K562 (cell line): Measurements from ENCODE around the gene CLTB. TPM values are rescaled to one million over a fixed set of nuclear protein-coding genes. Genes with fewer than 3 reads are reported as not detected.
A peak's percentile ranks its signal among the peaks of the same experiment; 100 is the strongest.

Source experiments
- BACH1 ChIP-seq: fragments of 200-800 bp; sonication (Bioruptor generic); IDR thresholded peaks from 2 replicates; pipeline ENCODE4 v1.6.1; 2016; ENCODE audit warnings: missing genetic modification characterization, missing compliant biosample characterization
- CBX3 ChIP-seq, 2 experiments: IDR thresholded peaks; 1 replicate in 1 of 2; 2 replicates in 1 of 2; pipeline ENCODE4 v1.6.1; 2012; ENCODE audit warnings: inconsistent platforms in 2 of 2, low read length in 2 of 2, borderline replicate concordance in 1 of 2, control low read depth in 1 of 2
- CCNT2 ChIP-seq: IDR thresholded peaks from 2 replicates; pipeline ENCODE4 v1.6.1; 2011; ENCODE audit warnings: borderline replicate concordance, low read depth, mild to moderate bottlenecking, moderate library complexity, mixed read lengths, low read length; ENCODE audit not compliant: insufficient read length; ENCODE audit errors: extremely low read depth
- DPF2 ChIP-seq: fragments of 450-650 bp; IDR thresholded peaks from 2 replicates; pipeline ENCODE4 v1.6.1; 2016
- GATAD2A ChIP-seq: fragments of 450-650 bp; IDR thresholded peaks from 2 replicates; pipeline ENCODE4 v1.6.1; 2017
- KDM1A ChIP-seq, 2 experiments: fragments of 450-650 bp; IDR thresholded peaks; 2 replicates each; pipeline ENCODE4 v1.6.1; 2016; ENCODE audit warnings: mild to moderate bottlenecking in 2 of 2
- SMARCA4 ChIP-seq: fragments of 450-650 bp; IDR thresholded peaks from 2 replicates; pipeline ENCODE4 v1.6.1; 2016
- SMARCE1 ChIP-seq: fragments of 450-650 bp; IDR thresholded peaks from 2 replicates; pipeline ENCODE4 v1.7.1; 2016; ENCODE audit warnings: mild to moderate bottlenecking
- SPI1 ChIP-seq: IDR thresholded peaks from 2 replicates; pipeline ENCODE4 v1.6.1; 2011; ENCODE audit warnings: low read depth, low read length, control low read depth, borderline replicate concordance
- TEAD4 ChIP-seq, 2 experiments: sonication (generic) in 1 of 2; formaldehyde crosslinking in 1 of 2; IDR thresholded peaks; 2 replicates each; pipeline versions ENCODE4 v1.6.1 to v1.8.0; 2012 to 2022; ENCODE audit warnings: borderline replicate concordance in 1 of 2, inconsistent platforms in 1 of 2, low read length in 1 of 2, mild to moderate bottlenecking in 1 of 2, missing genetic modification reagents in 1 of 2
- ZNF431 ChIP-seq: sonication (generic); formaldehyde crosslinking; IDR thresholded peaks from 2 replicates; pipeline ENCODE4 v1.8.0; 2022; ENCODE audit warnings: mild to moderate bottlenecking, missing genetic modification reagents
- polyA plus RNA-seq, 8 experiments: library from polyadenylated mRNA; depleted of rRNA in 4 of 8; stranded (reverse) in 5 of 8; unstranded in 3 of 8; fragments of >200 nt; fragmentation: Nextera tagmentation in 2 of 8; fragmentation: Illumina TruSeq in 1 of 8; extraction: Ambion mirVana in 2 of 8; extraction: Trizol in 1 of 8; gene quantifications; 2 replicates each; pipeline versions ENCODE4 v1.2.1 to v1.2.3, GENCODE V29; 2011 to 2014; ENCODE audit warnings: inconsistent platforms in 1 of 8, missing spikeins in 1 of 8
- total RNA-seq, 7 experiments: library from RNA; depleted of rRNA in 6 of 7; stranded (reverse); fragments of >200 nt in 6 of 7; fragmentation: Illumina TruSeq in 2 of 7; extraction: Trizol in 2 of 7; gene quantifications; 2 replicates each; pipeline versions ENCODE4 v1.2.1 to v1.2.3, GENCODE V29; 2011 to 2021; ENCODE audit warnings: low replicate concordance in 1 of 7
- TF ChIP-seq, protein P1 (sequence below): fragments of 450-650 bp; IDR thresholded peaks from 2 replicates; pipeline ENCODE4 v1.6.1; 2017; ENCODE audit warnings: antibody characterized with exemption, mild to moderate bottlenecking
- TF ChIP-seq, protein P2 (sequence below): fragments of 250-450 bp; sonication (Bioruptor Pico); IDR thresholded peaks from 2 replicates; pipeline ENCODE4 v1.6.1; 2021; ENCODE audit warnings: mild to moderate bottlenecking
- TF ChIP-seq, protein P3 (sequence below): conservative IDR thresholded peaks from 2 replicates; pipeline ENCODE4 v1.6.1; 2011; ENCODE audit warnings: low read depth, mild to moderate bottlenecking, low read length; ENCODE audit not compliant: control insufficient read depth
- TF ChIP-seq, protein P4 (sequence below): fragments of 450-650 bp; IDR thresholded peaks from 2 replicates; pipeline ENCODE4 v1.6.1; 2016; ENCODE audit warnings: antibody characterized with exemption
- TF ChIP-seq, protein P5 (sequence below): fragments of 450-650 bp; IDR thresholded peaks from 2 replicates; pipeline ENCODE4 v1.6.1; 2016
- TF ChIP-seq, protein P6 (sequence below): fragments of 150-350 bp; conservative IDR thresholded peaks from 2 replicates; pipeline ENCODE4 v1.6.1; 2014; ENCODE audit warnings: low read length

The CLTB gene
- total and polyA plus RNA-seq, 9 of the 15 experiments (the other 6 are each of a cell fraction or from before 2014, with no cell fraction given), result 1.8 to 117 (median 39.0) TPM

DNA sequence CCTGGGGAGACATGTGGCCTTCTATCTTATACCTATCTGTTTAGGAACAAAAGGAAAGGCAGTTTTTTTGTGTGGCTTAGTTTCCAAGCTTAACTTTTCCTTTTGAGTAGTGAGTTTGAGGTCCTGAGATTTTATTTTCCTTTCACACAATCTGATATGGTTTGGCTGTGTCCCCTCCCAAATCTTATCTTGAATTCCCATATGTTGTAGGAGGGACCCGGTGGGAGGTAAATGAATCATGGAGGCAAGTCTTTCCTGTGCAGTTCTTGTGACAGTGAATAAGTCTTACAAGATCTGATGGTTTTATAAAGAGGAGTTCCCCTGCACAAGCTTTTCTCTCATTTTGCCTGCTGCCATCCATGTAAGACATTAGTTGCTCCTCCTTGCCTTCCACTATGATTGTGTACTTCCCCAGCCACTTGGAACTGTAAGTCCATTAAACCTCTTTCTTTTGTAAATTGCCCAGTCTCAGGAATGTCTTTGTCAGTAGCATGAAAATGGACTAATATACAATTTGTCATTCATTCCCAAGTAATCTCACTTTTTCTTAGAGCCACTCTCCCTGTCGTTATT is 4.7 kb upstream of the CLTB start (continued):
- TF ChIP-seq, protein P1, sequence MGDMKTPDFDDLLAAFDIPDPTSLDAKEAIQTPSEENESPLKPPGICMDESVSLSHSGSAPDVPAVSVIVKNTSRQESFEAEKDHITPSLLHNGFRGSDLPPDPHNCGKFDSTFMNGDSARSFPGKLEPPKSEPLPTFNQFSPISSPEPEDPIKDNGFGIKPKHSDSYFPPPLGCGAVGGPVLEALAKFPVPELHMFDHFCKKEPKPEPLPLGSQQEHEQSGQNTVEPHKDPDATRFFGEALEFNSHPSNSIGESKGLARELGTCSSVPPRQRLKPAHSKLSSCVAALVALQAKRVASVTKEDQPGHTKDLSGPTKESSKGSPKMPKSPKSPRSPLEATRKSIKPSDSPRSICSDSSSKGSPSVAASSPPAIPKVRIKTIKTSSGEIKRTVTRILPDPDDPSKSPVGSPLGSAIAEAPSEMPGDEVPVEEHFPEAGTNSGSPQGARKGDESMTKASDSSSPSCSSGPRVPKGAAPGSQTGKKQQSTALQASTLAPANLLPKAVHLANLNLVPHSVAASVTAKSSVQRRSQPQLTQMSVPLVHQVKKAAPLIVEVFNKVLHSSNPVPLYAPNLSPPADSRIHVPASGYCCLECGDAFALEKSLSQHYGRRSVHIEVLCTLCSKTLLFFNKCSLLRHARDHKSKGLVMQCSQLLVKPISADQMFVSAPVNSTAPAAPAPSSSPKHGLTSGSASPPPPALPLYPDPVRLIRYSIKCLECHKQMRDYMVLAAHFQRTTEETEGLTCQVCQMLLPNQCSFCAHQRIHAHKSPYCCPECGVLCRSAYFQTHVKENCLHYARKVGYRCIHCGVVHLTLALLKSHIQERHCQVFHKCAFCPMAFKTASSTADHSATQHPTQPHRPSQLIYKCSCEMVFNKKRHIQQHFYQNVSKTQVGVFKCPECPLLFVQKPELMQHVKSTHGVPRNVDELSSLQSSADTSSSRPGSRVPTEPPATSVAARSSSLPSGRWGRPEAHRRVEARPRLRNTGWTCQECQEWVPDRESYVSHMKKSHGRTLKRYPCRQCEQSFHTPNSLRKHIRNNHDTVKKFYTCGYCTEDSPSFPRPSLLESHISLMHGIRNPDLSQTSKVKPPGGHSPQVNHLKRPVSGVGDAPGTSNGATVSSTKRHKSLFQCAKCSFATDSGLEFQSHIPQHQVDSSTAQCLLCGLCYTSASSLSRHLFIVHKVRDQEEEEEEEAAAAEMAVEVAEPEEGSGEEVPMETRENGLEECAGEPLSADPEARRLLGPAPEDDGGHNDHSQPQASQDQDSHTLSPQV, result no peak
- TF ChIP-seq KDM1A (IDR thresholded peaks at IDR 0.05), result peak; percentile 76 to 85
- no peak for TF ChIP-seq SPI1
- TF ChIP-seq BACH1 (tag), result no peak
- TF ChIP-seq, protein P2, sequence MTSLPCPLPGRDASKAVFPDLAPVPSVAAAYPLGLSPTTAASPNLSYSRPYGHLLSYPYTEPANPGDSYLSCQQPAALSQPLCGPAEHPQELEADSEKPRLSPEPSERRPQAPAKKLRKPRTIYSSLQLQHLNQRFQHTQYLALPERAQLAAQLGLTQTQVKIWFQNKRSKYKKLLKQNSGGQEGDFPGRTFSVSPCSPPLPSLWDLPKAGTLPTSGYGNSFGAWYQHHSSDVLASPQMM (CRISPR knock-in tag), result no peak
- TF ChIP-seq, protein P3, sequence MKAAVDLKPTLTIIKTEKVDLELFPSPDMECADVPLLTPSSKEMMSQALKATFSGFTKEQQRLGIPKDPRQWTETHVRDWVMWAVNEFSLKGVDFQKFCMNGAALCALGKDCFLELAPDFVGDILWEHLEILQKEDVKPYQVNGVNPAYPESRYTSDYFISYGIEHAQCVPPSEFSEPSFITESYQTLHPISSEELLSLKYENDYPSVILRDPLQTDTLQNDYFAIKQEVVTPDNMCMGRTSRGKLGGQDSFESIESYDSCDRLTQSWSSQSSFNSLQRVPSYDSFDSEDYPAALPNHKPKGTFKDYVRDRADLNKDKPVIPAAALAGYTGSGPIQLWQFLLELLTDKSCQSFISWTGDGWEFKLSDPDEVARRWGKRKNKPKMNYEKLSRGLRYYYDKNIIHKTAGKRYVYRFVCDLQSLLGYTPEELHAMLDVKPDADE, result no peak
- TF ChIP-seq SMARCE1, result peak; percentile 64; the same call in 1 of the 2 replicates
- TF ChIP-seq, protein P4, sequence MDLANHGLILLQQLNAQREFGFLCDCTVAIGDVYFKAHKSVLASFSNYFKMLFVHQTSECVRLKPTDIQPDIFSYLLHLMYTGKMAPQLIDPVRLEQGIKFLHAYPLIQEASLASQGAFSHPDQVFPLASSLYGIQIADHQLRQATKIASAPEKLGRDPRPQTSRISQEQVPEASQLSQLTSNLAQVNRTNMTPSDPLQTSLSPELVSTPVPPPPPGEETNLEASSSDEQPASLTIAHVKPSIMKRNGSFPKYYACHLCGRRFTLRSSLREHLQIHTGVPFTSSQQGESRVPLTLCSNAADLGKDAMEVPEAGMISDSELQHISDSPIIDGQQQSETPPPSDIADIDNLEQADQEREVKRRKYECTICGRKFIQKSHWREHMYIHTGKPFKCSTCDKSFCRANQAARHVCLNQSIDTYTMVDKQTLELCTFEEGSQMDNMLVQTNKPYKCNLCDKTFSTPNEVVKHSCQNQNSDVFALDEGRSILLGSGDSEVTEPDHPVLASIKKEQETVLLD, result no peak
- peak; percentile 63; the same call in 1 of the 2 replicates for TF ChIP-seq SMARCA4
- peak; percentile 62 for TF ChIP-seq DPF2
- TF ChIP-seq CCNT2, result peak; percentile 24
- no peak for TF ChIP-seq GATAD2A
- peak in 1 of 2 experiments; percentile 68; a peak in 1 of 3 replicates for TF ChIP-seq CBX3 (IDR thresholded peaks at IDR 0.05; ENCODE audit: borderline replicate concordance in 1 of 2, low read length in 2 of 2)
- TF ChIP-seq, protein P5, sequence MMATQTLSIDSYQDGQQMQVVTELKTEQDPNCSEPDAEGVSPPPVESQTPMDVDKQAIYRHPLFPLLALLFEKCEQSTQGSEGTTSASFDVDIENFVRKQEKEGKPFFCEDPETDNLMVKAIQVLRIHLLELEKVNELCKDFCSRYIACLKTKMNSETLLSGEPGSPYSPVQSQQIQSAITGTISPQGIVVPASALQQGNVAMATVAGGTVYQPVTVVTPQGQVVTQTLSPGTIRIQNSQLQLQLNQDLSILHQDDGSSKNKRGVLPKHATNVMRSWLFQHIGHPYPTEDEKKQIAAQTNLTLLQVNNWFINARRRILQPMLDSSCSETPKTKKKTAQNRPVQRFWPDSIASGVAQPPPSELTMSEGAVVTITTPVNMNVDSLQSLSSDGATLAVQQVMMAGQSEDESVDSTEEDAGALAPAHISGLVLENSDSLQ, result peak; percentile 14; the same call in 1 of the 2 replicates
- TF ChIP-seq, protein P6, sequence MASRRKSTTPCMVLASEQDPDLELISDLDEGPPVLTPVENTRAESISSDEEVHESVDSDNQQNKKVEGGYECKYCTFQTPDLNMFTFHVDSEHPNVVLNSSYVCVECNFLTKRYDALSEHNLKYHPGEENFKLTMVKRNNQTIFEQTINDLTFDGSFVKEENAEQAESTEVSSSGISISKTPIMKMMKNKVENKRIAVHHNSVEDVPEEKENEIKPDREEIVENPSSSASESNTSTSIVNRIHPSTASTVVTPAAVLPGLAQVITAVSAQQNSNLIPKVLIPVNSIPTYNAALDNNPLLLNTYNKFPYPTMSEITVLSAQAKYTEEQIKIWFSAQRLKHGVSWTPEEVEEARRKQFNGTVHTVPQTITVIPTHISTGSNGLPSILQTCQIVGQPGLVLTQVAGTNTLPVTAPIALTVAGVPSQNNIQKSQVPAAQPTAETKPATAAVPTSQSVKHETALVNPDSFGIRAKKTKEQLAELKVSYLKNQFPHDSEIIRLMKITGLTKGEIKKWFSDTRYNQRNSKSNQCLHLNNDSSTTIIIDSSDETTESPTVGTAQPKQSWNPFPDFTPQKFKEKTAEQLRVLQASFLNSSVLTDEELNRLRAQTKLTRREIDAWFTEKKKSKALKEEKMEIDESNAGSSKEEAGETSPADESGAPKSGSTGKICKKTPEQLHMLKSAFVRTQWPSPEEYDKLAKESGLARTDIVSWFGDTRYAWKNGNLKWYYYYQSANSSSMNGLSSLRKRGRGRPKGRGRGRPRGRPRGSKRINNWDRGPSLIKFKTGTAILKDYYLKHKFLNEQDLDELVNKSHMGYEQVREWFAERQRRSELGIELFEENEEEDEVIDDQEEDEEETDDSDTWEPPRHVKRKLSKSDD, result no peak
- peak; percentile 99 for TF ChIP-seq ZNF431
- TF ChIP-seq TEAD4 (IDR thresholded peaks at IDR 0.05; ENCODE audit: low read length), result peak; percentile 66
- no peak for TF ChIP-seq TEAD4 (CRISPR knock-in tag; IDR thresholded peaks at IDR 0.05; ENCODE audit: borderline replicate concordance)
